EL (cell line): Measurements from ENCODE around the gene CFAP251.
"Not testable (repeated sequence)": the region's sequence is repeated elsewhere in the genome, so short reads cannot be mapped to it uniquely, and the experiment has no call there.

ENCODE experiments used
- DNase-seq: peaks from one replicate; pipeline ENCODE4 v3.0.0-alpha.2; 2016

The CFAP251 gene

GRCh38 chr12:121911824-121912585 lies 6.4 kb upstream of the CFAP251 start:
- DNase-seq = no peak

- DNase-seq = no peak
Measured at GRCh38 chr12:121915841-121916321, 2.5 kb upstream of the CFAP251 start.

GRCh38 chr12:121916719-121917118 lies 1.7 kb upstream of the CFAP251 start:
- DNase-seq = no peak

- no peak for DNase-seq
Measured at GRCh38 chr12:121918679-121919038, 267 bp downstream of the CFAP251 start.

- no peak for DNase-seq
Measured at GRCh38 chr12:121921066-121921465, 2.7 kb downstream of the CFAP251 start.

GRCh38 chr12:121925358-121925695 lies 6.9 kb downstream of the CFAP251 start:
- DNase-seq = peak; percentile 73

GRCh38 chr12:121926874-121927706 lies 8.7 kb downstream of the CFAP251 start:
- no peak for DNase-seq

- DNase-seq = peak; percentile 34
Measured at GRCh38 chr12:121927813-121928212, 9.4 kb downstream of the CFAP251 start.

GRCh38 chr12:121929545-121929944 lies 11.2 kb downstream of the CFAP251 start:
- not testable (repeated sequence) for DNase-seq

- no peak for DNase-seq
Measured at GRCh38 chr12:121930862-121931261, 12.5 kb downstream of the CFAP251 start.

- DNase-seq = no peak
Measured at GRCh38 chr12:121932176-121932536, 13.8 kb downstream of the CFAP251 start.

- no peak for DNase-seq
Measured at GRCh38 chr12:121932914-121933521, 14.6 kb downstream of the CFAP251 start.

GRCh38 chr12:121933522-121934308 lies 15.3 kb downstream of the CFAP251 start:
- DNase-seq = peak; percentile 33

GRCh38 chr12:121934309-121934664 lies 15.9 kb downstream of the CFAP251 start:
- DNase-seq = no peak

GRCh38 chr12:121937654-121938053 lies 19.3 kb downstream of the CFAP251 start:
- DNase-seq = no peak

GRCh38 chr12:121939186-121939585 lies 20.8 kb downstream of the CFAP251 start:
- DNase-seq = no peak

- no peak for DNase-seq
Measured at GRCh38 chr12:121939992-121940766, 21.8 kb downstream of the CFAP251 start.

- peak; percentile 64 for DNase-seq
Measured at GRCh38 chr12:121942145-121942718, 23.8 kb downstream of the CFAP251 start.

GRCh38 chr12:121943926-121944325 lies 25.5 kb downstream of the CFAP251 start:
- no peak for DNase-seq

- no peak for DNase-seq
Measured at GRCh38 chr12:121946313-121947025, 28.1 kb downstream of the CFAP251 start.

- no peak for DNase-seq
Measured at GRCh38 chr12:121947981-121948380, 29.6 kb downstream of the CFAP251 start.
